DMS53 treated with DMSO at 0.1 percent for 48 hours (cell line): Measurements from ENCODE around the gene CORO6.

Experiments
- DNase-seq: peaks from one replicate; lab custom pipeline; 2025; ENCODE audit not compliant: unreplicated experiment; lab: John Stamatoyannopoulos, UW

CORO6 gene

DNA sequence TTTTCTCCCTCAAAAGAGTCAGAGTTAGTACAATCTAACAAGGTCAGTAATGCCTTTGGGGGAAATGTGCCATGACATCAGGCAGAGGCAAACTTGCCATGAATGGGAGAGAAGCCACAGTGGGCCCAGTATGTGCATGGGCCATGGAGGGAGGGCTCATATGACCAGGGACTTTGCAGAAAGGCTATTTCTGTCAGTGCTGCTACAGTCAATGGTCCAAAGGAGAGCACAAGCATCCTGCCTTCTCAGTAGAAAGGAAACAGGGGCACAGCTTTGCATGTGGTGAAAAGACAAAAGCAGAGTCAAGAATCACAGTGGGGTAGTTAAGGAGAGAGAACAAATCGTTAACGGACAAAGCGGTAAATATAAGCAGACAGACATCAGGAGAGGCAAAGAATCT is 11.2 kb upstream of the CORO6 start:
- DNase-seq, result no peak

DNA sequence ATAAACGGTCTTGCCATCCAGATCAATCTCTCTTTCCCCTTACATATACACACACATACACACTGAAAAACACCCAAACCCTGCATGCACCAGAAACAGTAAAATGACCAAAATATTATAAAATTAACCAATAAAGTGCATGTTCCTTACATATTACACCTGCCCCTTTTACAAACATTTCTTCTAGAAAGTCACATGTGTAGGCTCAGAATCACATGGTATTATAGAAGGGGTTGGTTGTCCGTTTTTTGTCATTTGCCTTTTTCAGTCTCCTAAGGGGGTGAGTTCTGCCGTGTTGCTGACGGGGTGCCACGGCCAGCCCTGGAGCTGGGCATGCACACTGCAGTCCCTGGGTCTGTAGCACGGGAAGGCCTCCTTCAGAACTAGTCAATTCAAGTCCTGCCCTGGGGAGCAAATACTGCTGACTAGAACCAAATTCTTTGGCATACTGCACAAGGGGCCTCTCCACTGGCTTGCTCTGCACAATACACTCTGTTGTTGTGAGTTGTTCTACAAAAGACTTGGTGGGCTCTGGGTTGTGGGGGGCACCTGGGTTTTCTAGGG is 8.0 kb upstream of the CORO6 start:
- no peak for DNase-seq

DNA sequence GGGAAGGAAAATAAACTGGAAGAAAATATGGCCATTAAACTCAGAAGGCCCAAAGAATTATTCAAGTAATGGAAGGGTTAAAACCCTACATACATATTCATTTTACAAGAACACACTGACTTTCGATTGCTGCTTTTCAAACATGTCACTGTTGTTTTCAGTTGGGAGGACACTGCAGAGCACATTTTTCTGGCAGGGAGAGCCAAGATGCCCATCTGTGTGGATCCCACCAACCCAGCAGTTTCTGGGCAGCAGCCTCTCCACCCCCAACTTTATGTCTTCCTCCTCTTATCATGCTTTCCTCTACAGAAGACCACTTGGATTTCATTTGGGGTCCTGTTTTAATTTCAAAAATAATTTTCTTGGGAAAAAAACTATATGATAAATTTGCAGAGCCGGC is 7.1 kb upstream of the CORO6 start:
- DNase-seq, result no peak

DNA sequence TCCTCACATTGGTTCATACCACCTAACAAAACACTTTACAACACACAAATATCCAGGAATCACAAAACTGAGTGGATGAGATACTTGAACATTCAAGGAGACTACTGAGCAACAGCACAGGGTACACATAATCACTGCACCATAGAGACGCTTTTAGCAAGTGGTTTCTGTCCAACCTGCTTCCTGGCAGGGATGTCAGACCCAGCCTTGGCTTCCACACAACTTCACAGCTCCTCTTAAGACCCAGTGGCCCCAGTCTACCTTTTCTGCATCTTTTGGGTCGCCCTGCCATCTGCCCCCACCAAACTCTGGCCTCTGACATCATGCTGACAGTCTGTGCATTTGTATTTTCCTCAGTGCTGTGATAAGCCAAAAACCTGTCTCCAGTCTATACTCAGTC is 5.9 kb upstream of the CORO6 start:
- DNase-seq, result no peak

DNA sequence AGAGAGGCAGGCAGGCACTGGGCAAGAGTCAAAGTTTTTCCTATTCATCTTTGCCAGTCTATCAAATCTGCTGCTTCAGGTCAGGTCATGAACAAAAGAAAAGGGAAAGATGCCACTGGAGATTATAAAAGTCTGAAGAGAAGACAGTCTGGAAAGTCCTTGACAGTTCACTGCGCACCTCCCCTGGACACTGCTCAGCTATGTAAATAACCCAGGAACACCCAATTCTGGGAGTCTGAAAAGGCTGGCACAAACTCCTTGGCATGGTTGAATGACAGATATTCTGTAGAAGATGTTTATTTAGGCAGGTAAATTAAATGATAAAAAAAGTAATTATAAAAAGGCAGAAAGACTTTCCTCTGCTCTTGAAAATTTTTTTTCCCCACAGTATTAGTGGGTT is 5.2 kb upstream of the CORO6 start:
- DNase-seq, result no peak

DNA sequence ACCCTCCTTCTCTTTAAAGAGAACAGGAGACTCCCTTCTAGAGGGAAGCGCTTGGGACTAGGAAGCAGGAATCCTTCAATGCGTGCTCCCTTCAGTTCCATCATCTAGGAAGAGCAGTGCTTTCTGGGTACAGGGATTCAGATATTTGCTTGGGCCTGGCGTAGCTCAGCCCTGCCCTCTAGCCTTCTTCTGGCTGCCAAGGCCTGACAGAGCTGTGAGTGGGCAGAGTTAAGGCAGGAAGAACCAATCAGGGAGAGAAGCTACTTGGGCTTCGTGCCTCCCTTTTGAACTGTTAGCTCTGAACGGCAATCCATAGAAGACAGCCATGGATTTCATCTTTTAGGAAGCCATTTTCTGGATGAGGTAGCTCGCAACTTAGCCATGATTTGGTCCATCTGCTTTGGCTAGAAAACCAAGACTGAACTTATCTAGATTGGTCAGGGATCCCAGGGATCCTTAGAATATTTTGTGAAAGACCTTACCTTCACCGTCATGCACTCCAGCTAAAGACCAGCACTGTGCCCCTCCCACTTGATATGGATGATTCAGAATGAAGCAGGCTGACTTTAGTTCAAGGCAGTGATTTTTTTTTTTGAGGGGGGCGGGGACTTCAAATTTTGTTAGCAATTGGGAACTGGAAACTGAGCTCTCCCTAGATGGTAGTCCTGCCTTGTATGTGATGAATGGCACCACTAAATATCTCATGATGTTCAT is 2.5 kb upstream of the CORO6 start:
- no peak for DNase-seq

DNA sequence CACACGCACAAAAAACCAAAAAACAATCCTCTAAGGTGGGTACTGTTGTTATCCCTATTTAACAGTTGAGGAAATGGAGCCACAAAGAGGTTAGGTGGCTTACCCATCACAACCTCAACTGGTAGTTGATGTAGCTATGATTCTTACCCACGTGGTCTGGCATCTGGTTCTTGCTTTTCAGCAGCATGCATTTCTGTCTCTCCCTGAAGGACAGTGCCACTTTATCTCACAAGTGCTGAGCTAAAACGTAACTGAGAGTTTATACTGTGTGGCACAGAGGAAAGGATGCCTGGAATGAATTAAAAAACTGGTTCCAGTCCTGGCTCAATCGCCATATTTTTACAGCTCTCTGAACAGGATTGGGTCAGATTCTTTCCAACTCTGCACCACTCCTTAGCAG is 1.9 kb upstream of the CORO6 start:
- DNase-seq, result no peak

DNA sequence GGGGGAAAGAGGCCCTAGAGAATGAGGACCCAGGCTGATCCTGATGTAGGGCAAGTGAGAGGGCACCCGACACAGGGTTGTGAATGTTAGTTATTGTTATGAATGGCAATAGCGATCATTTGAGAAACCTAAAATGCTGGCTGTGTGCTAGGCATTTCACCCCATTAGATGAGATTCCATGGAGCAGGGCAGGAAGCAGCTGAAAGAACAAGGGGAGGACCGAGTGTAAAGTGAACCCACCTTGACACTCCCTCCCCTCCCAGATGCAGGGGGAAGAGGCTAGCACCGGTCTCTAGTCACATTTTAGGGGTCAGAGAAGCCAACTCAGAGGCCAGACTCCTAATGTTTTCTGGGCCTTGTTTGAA is 553 bp upstream of the CORO6 start:
- no peak for DNase-seq

DNA sequence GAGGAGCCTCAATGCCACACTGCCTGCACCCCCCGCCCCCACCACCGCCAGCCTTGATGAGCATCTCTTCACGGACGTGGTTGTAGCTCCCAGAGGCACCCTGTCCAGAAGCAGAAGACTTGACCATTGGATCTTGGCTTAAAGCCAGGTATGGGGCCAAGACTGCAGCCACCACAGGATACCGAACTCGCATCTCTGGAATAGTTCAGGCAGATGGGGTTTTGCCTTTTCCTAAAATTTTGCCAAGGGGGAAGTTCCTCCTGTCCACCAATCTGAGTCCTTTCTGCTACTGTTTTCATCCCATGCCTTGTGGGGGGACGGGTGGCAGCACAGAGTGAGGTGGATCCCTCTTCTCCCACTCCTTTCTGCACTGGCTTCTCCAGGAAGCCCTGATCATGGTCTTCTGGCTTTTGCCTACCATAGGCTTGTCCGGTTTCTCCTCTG is 939 bp downstream of the CORO6 start:
- no peak for DNase-seq

DNA sequence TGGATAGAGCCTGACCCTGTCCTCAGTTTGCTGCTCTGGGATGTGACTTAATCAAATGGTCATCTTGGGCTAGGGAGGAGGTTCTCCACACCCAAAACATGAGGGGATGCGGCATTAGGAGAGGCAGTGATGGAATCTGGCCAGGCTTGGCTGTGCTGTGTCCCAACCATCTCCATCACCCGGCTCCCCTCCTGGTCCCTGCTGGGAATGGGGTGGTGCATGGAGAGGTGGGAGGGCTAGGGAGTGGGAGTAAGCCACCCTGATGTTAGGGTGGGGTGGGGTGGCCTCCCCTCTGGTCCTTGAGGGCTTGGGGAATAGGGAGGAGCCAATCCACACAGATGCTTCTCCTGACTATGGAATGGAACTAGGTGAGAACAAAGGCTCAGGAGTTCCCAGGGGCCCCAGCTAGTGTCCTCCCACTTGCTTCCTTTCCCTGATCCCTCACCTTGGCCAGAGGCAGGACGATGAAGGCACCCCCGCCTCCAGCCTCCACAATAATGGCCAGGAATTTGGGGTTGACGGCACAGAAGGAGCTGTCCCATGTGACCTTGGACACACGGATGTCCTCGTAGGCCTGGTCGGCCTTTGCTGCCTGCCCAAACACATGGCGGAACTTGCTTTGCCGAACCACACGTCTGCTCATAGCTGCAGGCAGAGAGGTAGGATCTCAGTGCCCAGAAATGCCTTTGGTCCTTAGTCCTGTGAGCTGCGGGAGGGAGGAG is 1.8 kb downstream of the CORO6 start:
- no peak for DNase-seq

DNA sequence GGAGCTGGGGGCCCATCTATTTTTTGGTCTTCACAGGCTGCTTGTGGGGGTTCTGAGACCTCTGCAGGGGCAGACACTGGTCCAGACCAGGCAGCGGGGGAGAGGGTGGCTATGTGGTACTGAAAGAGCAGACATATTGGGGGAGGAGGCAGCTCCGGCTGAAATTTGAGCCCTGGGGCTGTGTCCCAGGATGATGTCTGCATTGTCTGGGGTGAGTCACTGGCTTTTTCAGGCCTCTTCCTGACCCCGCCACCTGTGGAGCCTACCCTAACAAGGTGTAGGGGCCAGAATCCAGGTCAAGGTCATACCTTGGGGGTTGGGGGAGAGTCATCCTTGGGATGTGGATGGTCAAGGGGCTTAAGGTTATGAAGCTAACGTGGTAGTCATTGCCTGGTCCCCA is 2.4 kb downstream of the CORO6 start:
- DNase-seq, result no peak

DNA sequence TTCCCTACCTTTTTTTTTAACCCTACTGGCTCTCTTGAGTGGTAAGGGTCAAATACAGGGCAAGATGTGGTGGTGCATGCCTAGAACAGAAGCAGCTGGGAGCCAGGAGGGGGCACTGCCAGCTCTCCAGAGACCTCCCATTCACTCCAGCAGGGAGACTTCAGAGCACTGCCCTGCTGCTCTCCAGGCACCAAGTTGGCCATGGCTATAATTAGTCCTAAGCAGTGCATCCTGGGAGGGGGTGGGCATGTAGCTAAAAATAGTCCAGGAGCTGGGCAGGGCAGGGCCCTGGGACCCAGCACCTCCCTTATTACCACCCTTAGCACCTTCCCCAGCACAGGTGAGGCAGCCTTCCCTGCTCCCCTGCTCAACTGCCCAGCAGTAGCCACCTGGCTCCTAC is 3.5 kb downstream of the CORO6 start:
- DNase-seq, result no peak

DNA sequence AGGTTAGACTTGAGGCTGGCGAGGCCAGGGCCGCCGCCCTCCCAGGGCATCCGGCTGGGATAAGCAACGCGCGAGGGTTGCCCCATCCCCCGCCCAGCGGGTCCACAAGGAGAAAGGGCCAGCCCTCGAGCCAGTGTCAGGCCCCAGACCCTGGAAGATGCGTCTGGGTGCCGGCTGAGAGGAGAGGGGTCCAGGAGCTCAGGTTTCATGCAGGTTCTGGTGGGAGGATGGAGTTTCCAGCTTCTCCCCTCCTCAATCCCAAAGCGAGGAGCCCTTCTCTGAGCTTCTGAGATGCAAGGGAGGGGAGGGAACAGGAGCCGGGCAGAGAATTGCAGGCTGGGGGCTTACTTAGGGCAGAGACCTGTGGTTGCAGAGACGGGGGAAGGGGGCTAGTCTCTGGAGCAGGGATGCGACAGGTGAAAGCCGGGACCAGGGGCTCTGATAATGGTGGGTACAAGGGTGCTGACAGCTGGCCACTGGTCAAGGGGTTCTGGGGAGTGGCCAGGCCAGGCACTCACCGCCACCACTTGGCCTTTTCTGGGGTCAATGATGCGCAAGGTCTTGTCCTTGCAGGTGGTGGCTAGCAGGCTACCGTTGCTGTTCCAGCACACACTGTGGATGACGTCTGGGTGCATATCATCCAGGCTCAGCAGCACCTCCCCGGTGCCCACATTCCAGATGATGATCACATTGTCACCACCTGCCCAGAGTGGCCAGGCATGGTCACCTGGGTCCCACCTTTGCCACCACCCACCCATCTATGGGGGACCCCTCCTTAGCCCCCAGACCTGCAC is 4.2 kb downstream of the CORO6 start:
- DNase-seq, result no peak

DNA sequence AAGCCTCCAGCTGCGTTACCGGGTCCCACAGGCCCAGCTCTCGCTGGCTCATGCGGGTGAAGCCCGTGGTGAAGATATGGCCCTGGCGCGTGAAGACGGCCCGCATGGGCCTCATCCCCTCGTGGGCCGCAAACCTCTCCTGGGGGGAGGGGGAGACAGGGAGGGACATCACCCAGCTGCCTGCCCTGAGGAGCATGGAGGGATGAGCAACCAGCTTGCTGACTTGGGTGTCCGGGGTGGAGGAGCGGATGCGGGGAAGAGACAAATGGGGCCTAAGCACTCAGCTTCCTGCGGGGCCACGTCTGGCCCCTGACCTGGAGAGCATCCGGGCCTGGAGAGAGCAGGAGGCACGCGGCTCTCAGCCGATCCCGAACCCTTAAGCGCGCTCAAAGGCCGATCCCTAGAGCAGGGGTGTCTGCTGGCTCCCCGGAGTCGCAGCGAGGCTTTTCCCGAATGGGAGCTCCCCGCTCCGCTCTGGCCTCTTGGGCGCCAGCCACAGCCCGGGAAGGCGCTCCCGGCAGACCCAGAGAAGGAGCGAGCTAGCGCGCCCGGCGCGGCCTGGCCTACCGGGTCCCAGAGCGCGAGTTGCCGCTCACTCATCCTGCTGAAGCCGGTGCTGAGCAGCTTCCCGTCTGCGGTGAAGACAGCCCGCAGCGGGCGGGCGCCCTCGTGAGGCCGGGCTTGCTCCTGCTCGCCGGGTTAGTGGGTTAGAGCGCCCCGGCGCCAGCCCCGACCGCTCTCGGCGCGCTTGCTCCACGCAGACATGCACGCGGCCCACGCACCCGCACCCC is 5.0 kb downstream of the CORO6 start:
- peak; percentile 56 for DNase-seq

DNA sequence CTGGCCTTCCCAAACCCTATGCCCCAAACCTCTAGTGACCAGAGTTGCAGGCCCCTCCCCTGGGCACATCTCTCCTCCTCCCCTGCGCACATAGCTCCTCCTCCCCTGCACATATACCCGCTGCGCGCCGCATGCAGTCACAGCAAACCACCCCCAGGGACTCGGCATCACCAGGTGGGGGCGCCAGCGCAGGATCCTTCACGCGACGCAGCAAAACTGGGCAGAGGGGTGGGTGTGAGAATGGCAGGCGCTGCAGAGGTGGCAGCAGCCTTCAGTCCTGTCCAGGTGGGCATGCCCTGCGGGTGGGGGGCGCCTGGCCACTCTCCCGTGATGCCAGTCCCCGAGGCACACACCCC is 5.6 kb downstream of the CORO6 start:
- peak; percentile 71 for DNase-seq

DNA sequence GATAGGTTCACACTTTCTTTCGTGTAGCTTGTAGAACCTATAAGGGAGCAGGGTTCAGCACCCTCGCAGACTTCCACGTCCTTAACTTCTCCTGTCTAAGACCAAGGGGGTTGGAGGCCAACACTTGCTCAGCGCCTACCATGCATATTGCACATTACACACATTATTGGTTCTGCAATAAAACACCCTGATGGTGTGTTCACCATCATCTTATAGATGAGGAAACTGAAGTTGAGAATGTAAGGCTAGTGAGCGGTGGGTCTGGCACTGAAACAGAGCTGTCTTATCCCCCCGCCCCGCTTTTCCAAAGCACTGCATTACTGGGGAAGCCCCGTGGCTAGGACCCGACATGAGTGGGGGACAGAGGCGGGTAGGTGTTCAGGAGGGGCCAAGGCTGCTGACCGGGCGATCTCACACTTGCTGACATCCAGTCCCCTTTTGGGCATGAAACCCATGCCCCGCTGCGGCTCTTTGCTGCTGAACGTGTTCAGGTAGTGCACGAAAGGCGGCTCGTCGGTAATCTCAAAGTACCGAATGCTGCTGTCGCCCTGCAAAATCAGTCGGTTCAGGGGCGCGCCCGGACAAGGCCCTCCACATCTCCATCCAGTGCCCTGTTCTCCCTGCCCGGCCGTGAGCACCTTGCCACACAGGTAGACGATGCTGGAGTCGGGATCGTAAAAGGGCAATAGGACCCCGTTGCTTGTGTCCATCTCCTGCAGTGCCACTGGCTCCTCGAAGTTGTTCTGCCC is 6.2 kb downstream of the CORO6 start:
- peak; percentile 24 for DNase-seq

DNA sequence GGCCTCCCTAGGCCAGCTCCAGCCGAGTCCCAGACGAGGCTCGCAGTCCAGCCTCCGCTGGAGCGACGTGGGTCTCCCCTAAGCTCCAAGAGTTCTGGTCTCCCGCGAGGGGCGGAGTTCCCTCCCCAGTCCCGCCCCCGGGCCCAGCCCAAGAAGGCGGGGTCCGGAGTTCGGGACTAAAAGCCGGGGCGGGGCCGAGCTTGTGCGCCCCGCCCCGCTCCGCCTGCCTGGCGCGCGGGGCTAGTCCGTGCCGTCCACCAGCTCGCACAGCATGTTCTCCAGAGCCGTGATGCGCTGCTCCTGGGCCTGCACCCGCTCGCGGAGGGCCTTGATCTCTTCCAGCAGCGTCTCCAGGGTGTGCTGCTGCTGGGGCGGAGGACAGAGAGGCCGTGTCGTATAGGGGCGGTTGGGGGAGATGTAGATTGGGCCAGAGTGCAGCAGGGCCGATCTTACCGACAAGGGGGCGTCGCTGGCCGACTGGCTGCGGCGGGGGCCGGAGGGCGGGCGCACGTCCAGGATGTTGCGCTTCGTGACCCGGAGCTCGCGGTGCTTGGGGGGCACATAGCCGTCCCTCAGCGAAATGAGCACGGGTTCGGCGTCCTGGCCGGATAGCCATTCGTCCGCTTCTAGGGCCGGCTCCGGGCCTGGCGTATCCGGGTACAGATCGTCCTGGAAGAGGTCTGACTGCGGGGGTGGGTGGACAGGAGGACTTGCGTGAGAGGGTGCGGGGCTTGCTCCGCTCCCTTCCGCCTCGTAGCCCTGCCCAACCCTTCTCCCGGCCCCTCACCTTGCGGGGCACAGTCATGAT is 7.0 kb downstream of the CORO6 start:
- peak; percentile 60 for DNase-seq

DNA sequence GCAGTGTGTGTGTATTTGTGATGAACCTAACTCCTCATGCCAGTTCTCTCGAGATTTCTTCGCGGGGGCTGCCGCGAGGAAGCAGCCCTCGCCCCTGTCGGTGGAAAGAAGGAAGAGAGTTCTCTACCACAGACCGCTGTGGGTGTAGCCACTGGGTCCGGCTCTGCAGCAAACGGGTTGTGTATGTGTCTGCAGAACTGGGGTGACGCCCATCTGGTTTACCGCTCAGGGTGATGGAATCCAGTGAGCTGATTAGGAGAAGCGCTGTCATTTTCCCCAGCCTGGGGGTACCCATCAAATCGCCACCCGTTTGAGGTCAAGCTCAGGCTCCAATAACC is 7.7 kb downstream of the CORO6 start:
- no peak for DNase-seq

DNA sequence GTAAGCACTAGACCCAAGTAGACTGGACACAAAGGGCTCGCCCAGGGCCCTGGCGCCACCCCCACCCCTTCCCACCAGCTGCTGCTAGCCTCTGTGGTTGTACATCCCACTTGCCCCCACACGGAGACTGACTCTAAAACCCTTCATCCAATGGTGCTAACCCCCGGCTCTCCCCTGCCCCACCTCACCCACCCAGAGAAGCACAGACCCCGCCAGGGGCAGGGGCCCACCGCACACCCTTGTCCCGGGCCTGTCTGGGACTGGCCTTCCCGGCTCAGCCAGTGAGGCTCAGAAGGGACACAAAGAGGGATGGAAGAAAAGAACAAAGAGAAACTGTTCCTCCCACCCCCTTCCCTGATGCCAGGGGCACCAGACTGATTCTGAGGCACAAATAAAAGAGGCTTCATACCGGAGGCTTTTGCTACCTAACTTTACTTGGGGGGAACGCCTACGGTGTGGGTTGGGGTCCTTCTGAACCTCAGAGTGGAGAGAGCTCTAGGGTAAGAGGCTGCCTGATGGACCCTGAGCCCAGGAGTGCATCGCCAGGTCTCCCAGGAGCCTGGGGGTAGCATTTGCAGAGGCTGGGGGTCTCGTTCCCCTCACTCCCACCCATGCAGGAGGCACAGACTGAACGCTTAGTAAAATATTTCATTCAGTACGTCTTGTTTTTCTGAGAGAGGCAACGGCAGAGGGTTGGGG is 8.2 kb downstream of the CORO6 start:
- no peak for DNase-seq
